PFSK-1 (cell line): ENCODE results near the gene FOXO3.

Source experiments
- FOXP2 ChIP-seq: optimal IDR thresholded peaks from 2 replicates; pipeline ENCODE3; 2011; ENCODE audit warnings: borderline replicate concordance, control low read depth, inconsistent platforms; ENCODE audit not compliant: insufficient read depth; ENCODE audit errors: extremely low read length, extremely low read depth
- POLR2AphosphoS5 ChIP-seq: IDR thresholded peaks from 2 replicates; pipeline ENCODE4 v1.6.1; 2012; ENCODE audit warnings: low read depth, mild to moderate bottlenecking, control low read depth, low read length, moderate library complexity
- REST ChIP-seq, 2 experiments: IDR thresholded peaks; 2 replicates each; pipeline versions ENCODE4 v1.6.1 to v1.8.0; 2011 to 2012; ENCODE audit warnings: low read depth in 2 of 2, low read length in 2 of 2, control low read depth in 1 of 2, inconsistent platforms in 1 of 2, mild to moderate bottlenecking in 1 of 2, moderate library complexity in 1 of 2; ENCODE audit not compliant: insufficient read depth in 1 of 2
- SIN3A ChIP-seq: IDR thresholded peaks from 2 replicates; pipeline ENCODE4 v1.6.1; 2012; ENCODE audit warnings: mild to moderate bottlenecking, low read length, moderate library complexity, borderline replicate concordance; ENCODE audit not compliant: insufficient read depth
- TAF1 ChIP-seq: IDR thresholded peaks from 2 replicates; pipeline ENCODE4 v1.6.1; 2012; ENCODE audit warnings: low read length, control low read depth, borderline replicate concordance; ENCODE audit not compliant: insufficient read depth

Gene FOXO3

GRCh38 chr6:108606250-108606690 lies 45.6 kb downstream of the FOXO3 start:
- no peak for TF ChIP-seq FOXP2
- no peak for TF ChIP-seq TAF1
- no peak for TF ChIP-seq SIN3A
- TF ChIP-seq POLR2AphosphoS5, result no peak
- no peak for TF ChIP-seq REST (IDR thresholded peaks at IDR 0.05; ENCODE audit: insufficient read depth in 1 of 2, low read depth in 2 of 2, low read length in 2 of 2)

GRCh38 chr6:108608453-108609275 lies 47.9 kb downstream of the FOXO3 start:
- TF ChIP-seq POLR2AphosphoS5 (no peak), TAF1 (no peak), REST (IDR thresholded peaks at IDR 0.05; ENCODE audit: insufficient read depth in 1 of 2, low read depth in 2 of 2, low read length in 2 of 2) (no peak), FOXP2 (no peak), SIN3A (no peak)

GRCh38 chr6:108609276-108609769 lies 48.6 kb downstream of the FOXO3 start:
- TF ChIP-seq POLR2AphosphoS5 (no peak), REST (IDR thresholded peaks at IDR 0.05; ENCODE audit: insufficient read depth in 1 of 2, low read depth in 2 of 2, low read length in 2 of 2) (no peak), SIN3A (no peak), TAF1 (no peak), FOXP2 (no peak)

- TF ChIP-seq REST (IDR thresholded peaks at IDR 0.05; ENCODE audit: insufficient read depth in 1 of 2, low read depth in 2 of 2, low read length in 2 of 2) (no peak), SIN3A (no peak), POLR2AphosphoS5 (no peak), TAF1 (no peak), FOXP2 (no peak)
Observed at GRCh38 chr6:108610270-108610839, 49.6 kb downstream of the FOXO3 start.
